ENCODE measurements around the gene FMN1.

DNA sequence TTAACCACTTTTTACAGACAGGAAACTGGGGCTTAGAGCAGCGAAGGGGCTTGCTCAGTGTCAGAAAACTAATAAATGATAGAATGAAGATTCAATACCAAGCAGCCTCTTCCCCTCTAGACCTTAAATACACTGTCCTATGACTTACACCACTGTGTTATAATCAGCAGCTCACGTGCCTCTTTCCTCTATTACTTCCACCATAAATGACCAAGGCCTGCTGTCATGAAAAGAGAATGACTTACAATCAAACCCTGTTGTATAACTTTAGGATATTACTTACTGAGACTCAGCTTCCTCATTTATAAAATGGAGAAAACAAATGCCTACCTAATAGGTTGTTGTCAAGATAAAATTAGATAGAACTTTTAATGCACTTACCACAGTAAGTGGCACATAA is 11.6 kb downstream of the FMN1 start:
- TF ChIP-seq EZH2 (IDR thresholded peaks at IDR 0.05; ENCODE audit: insufficient read depth, poor library complexity, severe bottlenecking) (no peak), EZH2phosphoT487 (IDR thresholded peaks at IDR 0.05; ENCODE audit: insufficient read depth, low read depth) (no peak)
